ENCODE data around the gene SMARCA2. TPM values are rescaled to one million over a fixed set of nuclear protein-coding genes. Genes with fewer than 3 reads are reported as not detected.

The SMARCA2 gene
- total RNA-seq, 1 donor from 2014 or later, result 110 TPM

DNA sequence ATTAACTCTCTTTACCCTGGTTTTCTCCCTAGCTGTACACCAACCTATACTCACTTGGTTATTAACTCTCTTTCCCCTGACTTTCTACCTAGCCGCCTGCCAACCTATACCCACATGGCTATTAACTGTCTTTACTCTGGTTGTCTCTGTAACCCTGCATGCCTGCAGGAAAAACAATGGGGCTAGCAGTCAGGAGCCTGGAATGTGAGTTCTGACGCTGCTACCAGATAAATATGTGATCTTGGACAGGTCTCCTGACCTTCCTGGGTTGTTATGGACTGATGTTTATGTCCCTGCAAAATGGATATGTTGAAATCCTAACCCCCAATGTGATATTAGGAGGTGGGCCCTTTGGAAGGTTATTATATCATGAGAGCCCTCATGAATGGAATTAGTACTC is 119.2 kb downstream of the SMARCA2 start:
- DNase-seq (ENCODE audit: extremely low spot score, unreplicated experiment), result no peak
- Mint-ChIP-seq H3K36me3 (ENCODE audit: unreplicated experiment) (peaks cover 13% of the 10 kb centered on the region), H3K9me3 (ENCODE audit: unreplicated experiment) (no peaks in the 10 kb centered on the region), H3K27me3 (ENCODE audit: unreplicated experiment) (no peaks in the 10 kb centered on the region), H3K27ac (ENCODE audit: unreplicated experiment) (no peak overlapping the region), H3K4me3 (ENCODE audit: unreplicated experiment) (no peak overlapping the region), H3K4me1 (ENCODE audit: unreplicated experiment) (peaks cover 13% of the 10 kb centered on the region)
- TF ChIP-seq, protein P1, sequence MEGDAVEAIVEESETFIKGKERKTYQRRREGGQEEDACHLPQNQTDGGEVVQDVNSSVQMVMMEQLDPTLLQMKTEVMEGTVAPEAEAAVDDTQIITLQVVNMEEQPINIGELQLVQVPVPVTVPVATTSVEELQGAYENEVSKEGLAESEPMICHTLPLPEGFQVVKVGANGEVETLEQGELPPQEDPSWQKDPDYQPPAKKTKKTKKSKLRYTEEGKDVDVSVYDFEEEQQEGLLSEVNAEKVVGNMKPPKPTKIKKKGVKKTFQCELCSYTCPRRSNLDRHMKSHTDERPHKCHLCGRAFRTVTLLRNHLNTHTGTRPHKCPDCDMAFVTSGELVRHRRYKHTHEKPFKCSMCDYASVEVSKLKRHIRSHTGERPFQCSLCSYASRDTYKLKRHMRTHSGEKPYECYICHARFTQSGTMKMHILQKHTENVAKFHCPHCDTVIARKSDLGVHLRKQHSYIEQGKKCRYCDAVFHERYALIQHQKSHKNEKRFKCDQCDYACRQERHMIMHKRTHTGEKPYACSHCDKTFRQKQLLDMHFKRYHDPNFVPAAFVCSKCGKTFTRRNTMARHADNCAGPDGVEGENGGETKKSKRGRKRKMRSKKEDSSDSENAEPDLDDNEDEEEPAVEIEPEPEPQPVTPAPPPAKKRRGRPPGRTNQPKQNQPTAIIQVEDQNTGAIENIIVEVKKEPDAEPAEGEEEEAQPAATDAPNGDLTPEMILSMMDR (IDR thresholded peaks at IDR 0.05), result no peak

DNA sequence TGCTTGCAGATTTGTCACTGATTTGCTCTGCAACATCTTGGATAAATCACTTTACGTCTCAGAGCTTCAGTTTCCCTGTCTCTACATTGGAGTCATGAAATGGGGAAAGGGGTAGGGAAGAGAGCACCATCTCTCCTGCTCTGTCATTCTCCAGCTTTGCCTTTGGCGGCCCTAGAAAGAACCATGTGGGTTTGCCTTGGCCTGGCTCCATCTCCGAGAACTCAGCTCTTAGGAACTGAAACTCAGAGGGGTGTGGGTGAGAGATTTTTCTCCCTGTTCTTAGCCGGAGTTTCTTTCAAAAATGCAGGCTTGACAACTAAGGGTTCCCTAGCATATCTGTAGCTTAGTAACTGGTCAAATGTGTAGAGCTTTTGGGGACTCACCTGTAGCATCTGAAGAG is 123.5 kb downstream of the SMARCA2 start:
- TF ChIP-seq, protein P1 (IDR thresholded peaks at IDR 0.05), result no peak
- no peak overlapping the region for H3K27ac Mint-ChIP-seq (ENCODE audit: unreplicated experiment)
- H3K4me3 Mint-ChIP-seq (ENCODE audit: unreplicated experiment), result no peak overlapping the region
- peaks cover 10% of the 10 kb centered on the region for H3K4me1 Mint-ChIP-seq (ENCODE audit: unreplicated experiment)
- H3K36me3 Mint-ChIP-seq (ENCODE audit: unreplicated experiment), result peaks cover 22% of the 10 kb centered on the region
- DNase-seq (ENCODE audit: extremely low spot score, unreplicated experiment), result no peak
- no peaks in the 10 kb centered on the region for H3K9me3 Mint-ChIP-seq (ENCODE audit: unreplicated experiment)
- H3K27me3 Mint-ChIP-seq (ENCODE audit: unreplicated experiment), result no peaks in the 10 kb centered on the region

DNA sequence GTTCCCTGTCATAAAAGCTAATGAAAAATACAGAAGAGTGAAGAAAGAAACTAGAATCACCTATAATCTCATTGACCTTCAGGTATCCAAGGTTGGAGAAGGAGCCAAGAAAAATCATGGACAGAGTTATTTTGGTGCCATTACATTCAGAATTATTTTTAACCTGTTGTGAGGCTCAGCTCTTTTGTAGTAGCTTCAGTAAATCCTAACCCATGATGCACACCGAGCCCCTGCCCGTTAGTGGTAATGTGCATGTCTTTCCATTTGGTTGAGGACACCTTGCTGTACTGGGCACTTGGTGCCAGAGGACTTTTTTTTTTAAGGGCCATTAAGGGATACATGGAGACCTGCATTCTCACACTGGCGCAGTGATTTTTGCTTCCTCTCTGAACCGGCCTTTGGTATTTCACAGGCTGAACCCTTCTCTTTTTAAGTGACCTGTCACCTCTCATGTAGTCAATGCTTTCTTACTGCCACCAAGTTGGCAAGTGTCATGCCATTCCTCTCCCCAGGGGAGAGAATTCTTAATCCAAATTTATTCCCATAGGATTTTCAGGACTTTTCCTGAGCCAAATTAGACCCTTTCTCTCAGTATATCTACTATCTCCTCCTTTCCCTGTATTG is 125.6 kb downstream of the SMARCA2 start:
- Mint-ChIP-seq H3K27me3 (ENCODE audit: unreplicated experiment) (no peaks in the 10 kb centered on the region), H3K4me1 (ENCODE audit: unreplicated experiment) (peaks cover 9% of the 10 kb centered on the region), H3K9me3 (ENCODE audit: unreplicated experiment) (no peaks in the 10 kb centered on the region), H3K27ac (ENCODE audit: unreplicated experiment) (no peak overlapping the region), H3K36me3 (ENCODE audit: unreplicated experiment) (peaks cover 18% of the 10 kb centered on the region), H3K4me3 (ENCODE audit: unreplicated experiment) (no peak overlapping the region)
- no peak for DNase-seq (ENCODE audit: extremely low spot score, unreplicated experiment)
- TF ChIP-seq, protein P1 (IDR thresholded peaks at IDR 0.05), result no peak

DNA sequence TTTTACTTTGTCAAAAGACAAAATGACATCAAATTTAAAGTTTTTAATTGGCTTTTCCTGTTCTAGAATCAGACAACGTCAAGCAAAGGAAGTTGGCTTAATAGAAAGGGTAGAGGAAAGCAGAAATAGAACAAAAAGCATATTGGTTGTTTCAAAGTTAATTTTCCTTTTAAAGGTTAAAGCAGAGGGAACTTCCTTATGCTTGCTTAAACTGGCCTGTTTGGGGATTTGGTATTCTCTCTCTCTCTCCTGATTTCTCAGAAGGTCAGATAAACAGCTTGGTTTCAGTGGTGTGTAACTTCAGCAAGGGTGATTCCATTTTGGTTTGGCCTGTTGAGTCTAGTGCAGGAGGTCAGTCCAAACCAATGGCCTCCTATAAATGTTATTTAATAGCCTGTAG is 127.1 kb downstream of the SMARCA2 start:
- peaks cover 15% of the 10 kb centered on the region for H3K36me3 Mint-ChIP-seq (ENCODE audit: unreplicated experiment)
- TF ChIP-seq, protein P1 (IDR thresholded peaks at IDR 0.05), result no peak
- no peak overlapping the region for H3K4me3 Mint-ChIP-seq (ENCODE audit: unreplicated experiment)
- no peaks in the 10 kb centered on the region for H3K27me3 Mint-ChIP-seq (ENCODE audit: unreplicated experiment)
- DNase-seq (ENCODE audit: extremely low spot score, unreplicated experiment), result no peak
- H3K27ac Mint-ChIP-seq (ENCODE audit: unreplicated experiment), result no peak overlapping the region
- H3K4me1 Mint-ChIP-seq (ENCODE audit: unreplicated experiment), result peaks cover 9% of the 10 kb centered on the region
- H3K9me3 Mint-ChIP-seq (ENCODE audit: unreplicated experiment), result no peaks in the 10 kb centered on the region

DNA sequence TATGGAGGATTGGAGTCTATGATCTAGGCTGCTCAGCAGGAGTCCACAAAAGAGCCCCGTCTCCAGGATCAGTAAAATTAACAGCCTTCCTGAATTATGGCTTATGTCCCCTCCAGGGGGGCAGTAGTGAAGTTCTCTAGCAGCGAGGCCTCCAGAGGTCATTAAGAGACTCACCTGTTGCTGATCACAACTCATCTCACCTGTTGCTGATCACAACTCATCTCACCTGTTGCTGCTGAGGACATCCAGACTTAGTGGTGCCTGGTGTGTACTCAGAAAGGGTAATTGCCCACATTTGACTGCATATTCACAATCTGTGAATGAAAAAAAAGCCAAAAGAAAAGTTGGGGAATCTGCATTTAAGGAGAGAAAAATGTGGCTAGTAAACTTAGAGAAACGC is 129.5 kb downstream of the SMARCA2 start:
- no peak for DNase-seq (ENCODE audit: extremely low spot score, unreplicated experiment)
- no peaks in the 10 kb centered on the region for H3K9me3 Mint-ChIP-seq (ENCODE audit: unreplicated experiment)
- H3K27ac Mint-ChIP-seq (ENCODE audit: unreplicated experiment), result no peak overlapping the region
- H3K27me3 Mint-ChIP-seq (ENCODE audit: unreplicated experiment), result no peaks in the 10 kb centered on the region
- H3K4me3 Mint-ChIP-seq (ENCODE audit: unreplicated experiment), result no peak overlapping the region
- no peaks in the 10 kb centered on the region for H3K4me1 Mint-ChIP-seq (ENCODE audit: unreplicated experiment)
- TF ChIP-seq, protein P1 (IDR thresholded peaks at IDR 0.05), result no peak
- H3K36me3 Mint-ChIP-seq (ENCODE audit: unreplicated experiment), result peaks cover 12% of the 10 kb centered on the region
